Bronchial epithelial cell (primary cell): ENCODE data around the gene MRPL44. TPM values are rescaled to one million over a fixed set of nuclear protein-coding genes. Genes with fewer than 3 reads are reported as not detected.
A peak's percentile ranks its signal among the peaks of the same experiment; 100 is the strongest.

Experiments
- DNase-seq: peaks from one replicate; pipeline ENCODE4 v3.0.0-alpha.2; 2010; ENCODE audit warnings: low read depth
- FAIRE-seq: peaks from 2 replicates; lab custom pipeline; 2011; peaks lifted over from hg19 to GRCh38; lab: Jason Lieb, UNC
- H3K27me3 ChIP-seq: 2 replicates; pipeline ENCODE4 v1.5.1; 2011; ENCODE audit warnings: low read length; ENCODE audit not compliant: control insufficient read depth, insufficient read depth
- H3K36me3 ChIP-seq: 2 replicates; pipeline ENCODE4 v1.5.1; 2011; ENCODE audit warnings: low read length; ENCODE audit not compliant: control insufficient read depth, insufficient read depth
- H3K4me3 ChIP-seq: 2 replicates; pipeline ENCODE4 v1.5.1; 2011; ENCODE audit warnings: mild to moderate bottlenecking, low read depth, low read length, control low read depth
- CTCF ChIP-seq: IDR thresholded peaks from 2 replicates; pipeline ENCODE4 v1.5.1; 2011; ENCODE audit warnings: mild to moderate bottlenecking, moderate library complexity, low read length, control low read depth, inconsistent platforms; ENCODE audit not compliant: insufficient read depth, severe bottlenecking
- total RNA-seq: library from RNA; depleted of rRNA; stranded (reverse); fragments of >200 nt; gene quantifications from 2 replicates; pipeline ENCODE4 v1.2.1, GENCODE V29; 2014

The MRPL44 gene
- total RNA-seq, 1 donor from 2014 or later, result 32.9 TPM

GRCh38 chr2:223941579-223942277, 15.5 kb upstream of the MRPL44 start:
- FAIRE-seq, result no peak
- peak; percentile 70 for DNase-seq
- no peaks in the 10 kb centered on the region for H3K36me3 ChIP-seq
- no peak for TF ChIP-seq CTCF
- H3K27me3 ChIP-seq, result no peaks in the 10 kb centered on the region
- H3K4me3 ChIP-seq, result no peak overlapping the region

DNA sequence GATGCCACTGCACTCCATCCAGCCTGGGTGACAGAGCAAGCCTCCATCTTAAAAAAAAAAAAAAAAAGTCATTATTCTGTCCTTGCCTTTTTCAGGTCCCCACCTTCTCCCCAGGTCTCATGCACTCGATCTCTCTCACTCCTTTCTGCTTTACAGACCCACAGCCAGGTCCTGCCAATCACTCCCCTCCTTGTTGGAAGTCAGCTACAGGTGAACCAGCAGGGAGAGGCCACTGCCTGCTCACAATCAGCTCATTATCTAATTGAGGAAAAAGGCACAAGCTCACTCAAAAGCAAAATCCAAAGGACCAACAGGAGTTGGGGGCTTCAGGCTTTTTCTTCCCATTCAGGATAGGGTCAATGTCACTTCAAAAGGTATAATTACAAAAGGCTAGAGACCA, 14.1 kb upstream of the MRPL44 start:
- FAIRE-seq (no peak), DNase-seq (no peak)
- TF ChIP-seq CTCF, result no peak
- Histone ChIP-seq H3K4me3 (no peak overlapping the region), H3K36me3 (no peaks in the 10 kb centered on the region), H3K27me3 (no peaks in the 10 kb centered on the region)

DNA sequence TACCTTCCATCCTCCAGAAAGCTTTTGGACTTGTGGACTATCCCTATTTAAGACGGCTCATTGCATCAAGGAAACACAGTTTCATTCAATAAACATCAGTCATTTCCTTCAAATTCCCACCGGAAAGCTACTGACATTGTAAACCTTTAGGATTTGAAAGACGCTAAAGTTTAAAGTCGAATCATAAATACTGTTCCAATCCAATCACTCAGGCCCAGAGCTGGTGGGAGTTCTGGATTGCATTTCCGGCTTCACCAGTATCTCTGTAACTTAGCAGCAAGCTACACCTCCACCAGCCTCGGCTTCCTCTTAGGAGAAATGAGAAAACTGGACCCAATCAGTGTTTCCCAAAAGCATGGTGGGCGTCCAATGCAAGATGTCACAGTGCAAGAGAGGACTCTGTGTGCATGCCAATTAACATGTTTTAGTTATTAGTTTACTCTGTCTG, 13.7 kb upstream of the MRPL44 start:
- peak; percentile 52 for DNase-seq
- no peak for TF ChIP-seq CTCF
- H3K4me3 ChIP-seq, result peak overlapping the region; percentile 97
- FAIRE-seq, result no peak
- H3K27me3 ChIP-seq, result no peaks in the 10 kb centered on the region
- no peaks in the 10 kb centered on the region for H3K36me3 ChIP-seq

GRCh38 chr2:223944166-223944702, 13.0 kb upstream of the MRPL44 start:
- Histone ChIP-seq H3K27me3 (no peaks in the 10 kb centered on the region), H3K36me3 (no peaks in the 10 kb centered on the region), H3K4me3 (peak overlapping the region; percentile 97)
- DNase-seq (no peak), FAIRE-seq (no peak)
- no peak for TF ChIP-seq CTCF

DNA sequence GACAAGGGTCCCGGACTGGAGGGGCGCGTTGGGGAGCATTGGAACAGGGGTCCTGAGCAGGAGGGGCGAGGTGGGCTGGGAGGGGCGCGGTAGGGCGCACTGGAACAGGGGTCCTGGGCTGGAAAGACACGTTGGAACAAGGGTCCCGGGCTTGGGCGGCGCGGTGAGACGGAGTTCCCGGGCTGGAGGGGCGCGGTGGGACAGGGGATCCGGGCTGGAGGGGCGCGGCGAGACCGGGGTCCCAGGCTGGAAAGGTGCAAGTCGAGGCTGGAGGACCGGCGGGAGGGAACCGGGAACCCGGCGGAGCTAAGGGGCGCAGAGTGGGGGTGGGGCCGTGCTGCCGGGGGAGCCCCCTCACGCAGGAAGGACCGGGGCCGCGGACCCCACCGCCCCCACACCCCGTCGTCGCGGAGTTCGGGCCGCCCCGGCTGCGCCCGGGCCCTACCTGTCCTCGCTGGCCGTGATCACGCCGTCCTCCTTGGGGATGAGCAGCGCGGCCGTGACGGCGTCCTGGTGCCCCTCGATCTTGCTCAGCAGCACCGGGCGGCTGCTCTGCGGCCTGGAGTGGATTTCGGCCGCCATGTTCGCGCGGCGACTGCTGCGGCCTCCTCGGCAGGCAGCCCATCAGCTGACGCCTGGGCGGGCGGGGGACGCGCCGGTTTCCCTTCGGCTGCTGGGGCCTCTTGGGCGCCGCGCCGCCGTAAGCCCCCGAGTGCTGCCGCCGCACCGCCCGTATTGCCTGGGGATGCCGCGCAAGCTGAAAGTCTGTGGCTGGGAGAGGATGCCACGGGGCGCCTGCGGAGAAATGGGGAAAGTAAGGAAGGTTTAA, 12.3 kb upstream of the MRPL44 start, which contains the start of gene WDFY1:
WDFY1 (minus strand) TSS at position 633 of the 829 bp plus-strand sequence; CDS start at position 582, 51 bp downstream.
- peak; percentile 61 for DNase-seq
- Histone ChIP-seq H3K4me3 (peak within 1 kb of the TSS; percentile 97), H3K36me3 (no peaks in the 10 kb centered on the region), H3K27me3 (no peaks in the 10 kb centered on the region)
- no peak for TF ChIP-seq CTCF
- no peak for FAIRE-seq
